H9 (cell line): ENCODE measurements around the gene OR9G1. TPM values are rescaled to one million over a fixed set of nuclear protein-coding genes. Genes with fewer than 3 reads are reported as not detected.

Experiments used
- DNase-seq: peaks from one replicate; pipeline ENCODE4 v3.0.0-alpha.2; 2017
- H2AFZ ChIP-seq: one replicate; pipeline ENCODE4 v1.6.1; 2013; ENCODE audit warnings: mild to moderate bottlenecking, low read length, control low read depth, moderate library complexity
- H2AK5ac ChIP-seq: 2 replicates; pipeline ENCODE4 v1.6.1; 2013; ENCODE audit warnings: low read length, control low read depth, mixed read lengths; ENCODE audit not compliant: insufficient read length
- H2BK120ac ChIP-seq: one replicate; pipeline ENCODE4 v1.6.1; 2013; ENCODE audit warnings: low read depth, mild to moderate bottlenecking, low read length, control low read depth, inconsistent platforms; ENCODE audit not compliant: poor library complexity, severe bottlenecking
- H2BK12ac ChIP-seq: 2 replicates; pipeline ENCODE4 v1.6.1; 2013; ENCODE audit warnings: low read length, control low read depth, mixed read lengths, low read depth; ENCODE audit not compliant: insufficient read length
- H2BK15ac ChIP-seq: 2 replicates; pipeline ENCODE4 v1.6.1; 2013; ENCODE audit warnings: low read depth, low read length, control low read depth
- H2BK20ac ChIP-seq: one replicate; pipeline ENCODE4 v1.6.1; 2013; ENCODE audit warnings: low read depth, mild to moderate bottlenecking, low read length, control low read depth, inconsistent platforms; ENCODE audit not compliant: poor library complexity, severe bottlenecking
- H2BK5ac ChIP-seq: 2 replicates; pipeline ENCODE4 v1.6.1; 2013; ENCODE audit warnings: low read length, control low read depth, mixed read lengths; ENCODE audit not compliant: insufficient read length
- H3K14ac ChIP-seq: 2 replicates; pipeline ENCODE4 v1.6.1; 2013; ENCODE audit warnings: low read length, control low read depth; ENCODE audit not compliant: insufficient read depth
- H3K18ac ChIP-seq: 2 replicates; pipeline ENCODE4 v1.6.1; 2013; ENCODE audit warnings: low read depth, mild to moderate bottlenecking, mixed read lengths, low read length, control low read depth; ENCODE audit not compliant: insufficient read length
- H3K23ac ChIP-seq: 2 replicates; pipeline ENCODE4 v1.6.1; 2013; ENCODE audit warnings: low read length, control low read depth, mixed read lengths, low read depth; ENCODE audit not compliant: insufficient read length
- H3K23me2 ChIP-seq: 2 replicates; pipeline ENCODE4 v1.6.1; 2013; ENCODE audit warnings: low read depth, mild to moderate bottlenecking, mixed read lengths, low read length, control low read depth; ENCODE audit not compliant: insufficient read length, poor library complexity, severe bottlenecking
- H3K27ac ChIP-seq: 2 replicates; pipeline ENCODE4 v1.5.1; 2013; ENCODE audit warnings: low read length, control low read depth, mixed read lengths, low read depth; ENCODE audit not compliant: insufficient read length
- H3K27me3 ChIP-seq: 2 replicates; pipeline ENCODE4 v1.6.1; 2013; ENCODE audit warnings: low read length, control low read depth, inconsistent platforms; ENCODE audit not compliant: insufficient read depth
- H3K4ac ChIP-seq: 2 replicates; pipeline ENCODE4 v1.6.1; 2013; ENCODE audit warnings: low read depth, mild to moderate bottlenecking, control low read depth, inconsistent platforms, low read length, moderate library complexity
- H3K4me1 ChIP-seq: 2 replicates; pipeline ENCODE4 v1.6.1; 2013; ENCODE audit warnings: low read length, control low read depth, inconsistent platforms; ENCODE audit not compliant: insufficient read depth
- H3K4me2 ChIP-seq: 2 replicates; pipeline ENCODE4 v1.6.1; 2013; ENCODE audit warnings: low read length, control low read depth, mixed read lengths; ENCODE audit not compliant: insufficient read length, insufficient read depth
- H3K56ac ChIP-seq: 2 replicates; pipeline ENCODE4 v1.6.1; 2013; ENCODE audit warnings: low read depth, mild to moderate bottlenecking, mixed read lengths, low read length, control low read depth; ENCODE audit not compliant: insufficient read length
- H3K79me1 ChIP-seq: 2 replicates; pipeline ENCODE4 v1.6.1; 2013; ENCODE audit warnings: low read depth, mild to moderate bottlenecking, moderate library complexity, low read length, control low read depth, inconsistent platforms; ENCODE audit not compliant: insufficient read depth, poor library complexity, severe bottlenecking
- H3K79me2 ChIP-seq: 2 replicates; pipeline ENCODE4 v1.6.1; 2013; ENCODE audit warnings: low read length, control low read depth, inconsistent platforms; ENCODE audit not compliant: insufficient read depth
- H3K9ac ChIP-seq: 2 replicates; pipeline ENCODE4 v1.6.1; 2013; ENCODE audit warnings: low read length, control low read depth, mixed read lengths; ENCODE audit not compliant: insufficient read length; ENCODE audit errors: extremely low read depth
- H3K9me3 ChIP-seq: one replicate; pipeline ENCODE4 v1.6.1; 2013; ENCODE audit warnings: low read depth, low read length, inconsistent platforms; ENCODE audit not compliant: control insufficient read depth
- H3T11ph ChIP-seq: one replicate; pipeline ENCODE4 v1.6.1; 2013; ENCODE audit warnings: mild to moderate bottlenecking, low read length, control low read depth, inconsistent platforms
- H4K20me1 ChIP-seq: one replicate; pipeline ENCODE4 v1.6.1; 2013; ENCODE audit not compliant: control insufficient read depth, insufficient read length, insufficient read depth
- H4K5ac ChIP-seq: 2 replicates; pipeline ENCODE4 v1.6.1; 2013; ENCODE audit warnings: low read depth, mild to moderate bottlenecking, mixed read lengths, low read length, control low read depth; ENCODE audit not compliant: insufficient read length
- H4K8ac ChIP-seq: replicated peaks from 2 replicates; pipeline ENCODE4 v1.6.1; 2013; ENCODE audit warnings: low read length, control low read depth, mixed read lengths, low read depth; ENCODE audit not compliant: insufficient read length
- H4K91ac ChIP-seq: 2 replicates; pipeline ENCODE4 v1.6.1; 2013; ENCODE audit warnings: low read depth, mild to moderate bottlenecking, moderate library complexity, mixed read lengths, low read length, control low read depth; ENCODE audit not compliant: insufficient read length
- H3K27ac Mint-ChIP-seq, 3 experiments: 2 replicates in 2 of 3; 3 replicates in 1 of 3; pipeline ENCODE4 v1.8.0; 2020 to 2021; ENCODE audit warnings: mixed read lengths in 3 of 3, mild to moderate bottlenecking in 1 of 3, moderate library complexity in 1 of 3
- H3K27me3 Mint-ChIP-seq: 2 replicates; pipeline ENCODE4 v1.8.0; 2021; ENCODE audit warnings: low read depth, mild to moderate bottlenecking, moderate library complexity, mixed read lengths
- H3K36me3 Mint-ChIP-seq, 3 experiments: 2 replicates in 2 of 3; 3 replicates in 1 of 3; pipeline ENCODE4 v1.8.0; 2020 to 2021; ENCODE audit warnings: low read depth in 3 of 3, mixed read lengths in 3 of 3; ENCODE audit not compliant: insufficient read depth in 1 of 3
- H3K4me1 Mint-ChIP-seq, 2 experiments: 2 replicates each; pipeline ENCODE4 v1.8.0; 2020; ENCODE audit warnings: mixed read lengths in 2 of 2
- H3K4me3 Mint-ChIP-seq, 2 experiments: 2 replicates in 1 of 2; 3 replicates in 1 of 2; pipeline ENCODE4 v1.8.0; 2020 to 2021; ENCODE audit warnings: mild to moderate bottlenecking in 2 of 2, mixed read lengths in 2 of 2, moderate library complexity in 1 of 2
- H3K9me3 Mint-ChIP-seq, 2 experiments: 2 replicates in 1 of 2; 3 replicates in 1 of 2; pipeline ENCODE4 v1.8.0; 2020; ENCODE audit warnings: mild to moderate bottlenecking in 2 of 2, mixed read lengths in 2 of 2, moderate library complexity in 1 of 2
- CTCF ChIP-seq: fragments of 200-600 bp; sonication (generic); conservative IDR thresholded peaks from 3 replicates; pipeline ENCODE4 v1.8.0; 2021; ENCODE audit warnings: antibody characterized with exemption, mild to moderate bottlenecking
- WGBS: extraction: QIAGEN DNeasy Blood & Tissue Kit; methylation state at CpG from one replicate; pipeline ENCODE4 v1.1.7; 2013; ENCODE audit warnings: missing lambda C conversion rate, low lambda C conversion rate, mixed read lengths; ENCODE audit not compliant: insufficient read length; ENCODE audit errors: extremely low coverage; 5-methylcytosine and 5-hydroxymethylcytosine counted together
- total RNA-seq: library from RNA; stranded (reverse); gene quantifications from 2 replicates; pipeline ENCODE4 v1.2.1, GENCODE V29; 2021

Gene OR9G1
- total RNA-seq, 1 experiment from 2014 or later: not detected

GRCh38 chr11:56700242-56700913 lies 1.5 kb downstream of the OR9G1 start:
- no peak overlapping the region for H3K27ac ChIP-seq
- no peaks in the 10 kb centered on the region for H3K4me1 ChIP-seq
- no peaks in the 10 kb centered on the region for H4K20me1 ChIP-seq
- no peaks in the 10 kb centered on the region for H3K79me1 ChIP-seq
- 0 out of 2 replicates have a peak overlapping the region, but pooled peaks have one; percentile 20 for H3K14ac ChIP-seq
- H3K4me2 ChIP-seq: no peak overlapping the region
- H3K23ac ChIP-seq: no peak overlapping the region
- no peaks in the 10 kb centered on the region for H3K9me3 ChIP-seq
- no peak overlapping the region for H2BK15ac ChIP-seq
- H3K36me3 Mint-ChIP-seq: no peaks in the 10 kb centered on the region; a peak in 1 of 7 replicates
- no peak overlapping the region for H3K56ac ChIP-seq
- H2AFZ ChIP-seq: no peak overlapping the region
- no peaks in the 10 kb centered on the region for H3K9me3 Mint-ChIP-seq
- no peak overlapping the region for H4K5ac ChIP-seq
- DNase-seq: no peak
- no peak overlapping the region for H3K4ac ChIP-seq
- H2BK12ac ChIP-seq: no peak overlapping the region
- H2BK5ac ChIP-seq: no peak overlapping the region
- H3K27ac Mint-ChIP-seq: no peak overlapping the region; a peak in 1 of 7 replicates
- WGBS: no CpG with 5 or more reads among the region's 10 CpGs
- H2BK20ac ChIP-seq: no peak overlapping the region
- no peak for TF ChIP-seq CTCF
- no peak overlapping the region for H2AK5ac ChIP-seq
- H4K8ac ChIP-seq: no peak overlapping the region
- H4K91ac ChIP-seq: no peak overlapping the region
- no peaks in the 10 kb centered on the region for H3K27me3 Mint-ChIP-seq
- no peaks in the 10 kb centered on the region for H3K27me3 ChIP-seq
- no peak overlapping the region for H2BK120ac ChIP-seq
- no peak overlapping the region for H3K18ac ChIP-seq
- no peaks in the 10 kb centered on the region for H3K79me2 ChIP-seq
- H3K4me3 Mint-ChIP-seq: no peak overlapping the region
- H3K23me2 ChIP-seq: no peaks in the 10 kb centered on the region
- H3K4me1 Mint-ChIP-seq: peaks cover 10 to 25% of the 10 kb centered on the region in 2 experiments; a peak in 3 of 4 replicates
- H3T11ph ChIP-seq: no peak overlapping the region
- no peak overlapping the region for H3K9ac ChIP-seq
